HG03280 (cell line): ENCODE data around the gene GKAP1.
"Not testable (repeated sequence)": the region's sequence is repeated elsewhere in the genome, so short reads cannot be mapped to it uniquely, and the experiment has no call there.

Experiments used
- ATAC-seq: cut with Tn5 transposase; IDR thresholded peaks from one replicate; pipeline ENCODE4 v1.9.1; 2021; ENCODE audit warnings: mild to moderate bottlenecking, moderate library complexity; ENCODE audit not compliant: unreplicated experiment

The GKAP1 gene

GRCh38 chr9:83733739-83734138 is 83.8 kb downstream of the GKAP1 start:
- ATAC-seq: no peak

DNA sequence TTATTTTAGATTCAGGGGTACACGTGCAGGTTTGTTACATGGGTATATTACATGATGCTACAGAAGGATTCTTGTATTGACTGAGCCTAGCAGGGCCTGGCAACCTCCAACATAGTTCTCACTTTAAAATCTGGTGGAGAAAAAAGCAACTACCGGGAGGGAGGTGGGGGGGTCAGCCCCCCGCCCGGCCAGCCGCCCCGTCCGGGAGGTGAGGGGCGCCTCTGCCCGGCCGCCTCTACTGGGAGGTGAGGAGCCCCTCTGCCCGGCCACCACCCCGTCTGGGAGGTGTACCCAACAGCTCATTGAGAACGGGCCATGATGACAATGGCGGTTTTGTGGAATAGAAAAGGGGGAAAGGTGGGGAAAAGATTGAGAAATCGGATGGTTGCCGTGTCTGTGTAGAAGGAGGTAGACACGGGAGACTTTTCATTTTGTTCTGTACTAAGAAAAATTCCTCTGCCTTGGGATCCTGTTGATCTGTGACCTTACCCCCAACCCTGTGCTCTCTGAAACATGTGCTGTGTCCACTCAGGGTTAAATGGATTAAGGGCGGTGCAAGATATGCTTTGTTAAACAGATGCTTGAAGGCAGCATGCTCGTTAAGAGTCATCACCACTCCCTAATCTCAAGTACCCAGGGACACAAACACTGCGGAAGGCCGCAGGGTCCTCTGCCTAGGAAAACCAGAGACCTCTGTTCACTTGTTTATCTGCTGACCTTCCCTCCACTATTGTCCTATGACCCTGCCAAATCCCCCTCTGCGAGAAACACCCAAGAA is 88.8 kb downstream of the GKAP1 start:
- ATAC-seq: not testable (repeated sequence)

DNA sequence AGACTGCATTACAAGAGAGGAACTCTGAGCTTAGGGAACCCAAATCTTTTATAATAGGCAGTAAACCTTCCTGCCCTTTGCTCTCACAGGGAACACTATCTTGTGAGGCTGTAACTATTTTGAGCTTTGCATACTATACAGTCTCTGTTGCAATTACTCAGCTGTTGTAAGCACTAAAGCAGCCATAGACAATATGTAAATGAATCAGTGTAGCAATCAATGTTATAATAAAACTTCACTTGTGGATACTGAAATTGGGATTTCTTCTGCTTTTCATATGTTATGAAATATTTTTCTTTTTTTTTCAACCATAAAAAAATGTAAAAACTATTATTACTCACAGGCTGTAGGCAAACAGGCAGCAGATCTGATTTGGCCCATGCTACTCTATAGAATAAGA is 93.1 kb downstream of the GKAP1 start:
- no peak for ATAC-seq

DNA sequence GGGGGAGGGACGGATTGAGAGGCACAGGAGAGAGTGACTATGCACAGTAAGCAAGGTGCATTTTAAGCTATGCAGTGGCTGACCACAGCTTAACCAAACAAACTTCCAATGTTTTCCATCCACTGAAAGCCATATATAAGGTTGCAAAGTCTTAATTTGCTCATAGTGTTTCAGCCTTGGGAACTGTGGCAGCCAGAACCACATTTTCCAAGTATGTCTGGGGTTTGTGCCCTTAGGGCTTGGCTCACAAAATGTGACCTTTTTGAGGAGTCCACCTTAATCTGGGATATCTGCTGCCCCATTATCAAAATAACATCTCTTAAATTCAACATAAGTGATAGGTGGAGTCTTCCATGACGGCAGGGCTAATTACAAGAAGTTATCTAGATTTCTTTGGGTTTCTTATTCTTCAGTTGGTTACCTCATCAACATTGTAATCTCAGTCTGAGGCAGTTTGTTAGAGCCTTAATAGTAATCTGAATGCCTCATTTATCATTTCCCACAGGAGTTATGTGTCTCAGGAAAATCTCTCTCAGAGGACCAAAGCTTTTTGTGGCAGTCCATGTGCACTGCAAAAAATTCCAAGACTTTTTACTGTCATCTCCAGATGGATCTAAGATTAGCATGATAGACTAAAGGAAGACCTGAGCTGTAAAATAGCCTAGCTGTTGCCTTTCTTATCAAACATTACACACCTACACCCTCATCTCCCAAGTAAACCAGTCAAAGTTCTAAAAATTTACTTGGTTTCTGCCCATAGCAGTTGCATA is 94.7 kb downstream of the GKAP1 start:
- ATAC-seq: no peak

DNA sequence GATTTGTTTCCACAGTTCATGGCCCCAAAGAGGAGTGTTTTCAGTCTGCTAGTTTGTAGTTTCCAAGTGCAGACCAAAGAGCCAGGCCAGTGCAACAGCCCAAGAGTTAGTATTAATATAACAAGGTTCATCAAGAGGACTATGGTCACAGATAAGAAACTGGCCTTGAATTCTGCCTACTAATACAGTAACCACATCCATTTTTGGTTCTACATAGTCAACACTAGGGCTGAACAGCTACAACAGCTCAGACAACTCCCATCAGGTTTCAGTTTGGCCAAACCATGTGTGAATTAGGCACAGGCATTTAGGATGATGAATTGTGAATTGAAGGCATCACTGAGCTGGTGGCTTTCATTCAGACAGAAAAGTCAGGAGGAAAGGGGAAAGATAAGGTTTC is 96.1 kb downstream of the GKAP1 start:
- ATAC-seq: no peak

- no peak for ATAC-seq
Observed at GRCh38 chr9:83715794-83716193, 101.8 kb downstream of the GKAP1 start.

DNA sequence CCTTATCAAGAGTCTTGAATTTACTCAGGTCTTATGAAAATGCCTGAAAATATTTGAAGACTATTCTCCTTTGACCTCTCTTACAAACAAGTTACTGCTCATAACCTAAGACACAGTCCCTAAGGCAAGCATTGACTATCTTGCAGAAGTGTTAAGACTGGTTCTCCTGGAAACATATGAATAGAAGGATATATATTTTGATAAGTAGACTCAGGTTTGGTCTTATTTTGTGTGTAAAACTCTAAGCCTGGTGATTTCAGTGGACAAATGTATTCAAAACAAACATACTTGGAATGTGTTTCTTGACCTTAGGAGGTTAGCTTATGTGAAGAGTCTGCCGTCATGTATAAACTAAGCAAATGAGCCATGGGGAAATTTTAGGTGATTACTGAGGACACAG is 102.3 kb downstream of the GKAP1 start:
- no peak for ATAC-seq

GRCh38 chr9:83714329-83714728 is 103.2 kb downstream of the GKAP1 start:
- ATAC-seq: peak; percentile 73

- peak; percentile 39 for ATAC-seq
Observed at GRCh38 chr9:83708515-83709158, 108.9 kb downstream of the GKAP1 start.

- ATAC-seq: peak; percentile 71
Observed at GRCh38 chr9:83707768-83708514, 109.6 kb downstream of the GKAP1 start, which contains the start of gene UBQLN1. Gene UBQLN1 (minus strand): TSS chr9:83707958. CDS start chr9:83707679, 279 bp downstream.

GRCh38 chr9:83707518-83707767 is 110.1 kb downstream of the GKAP1 start:
- peak; percentile 39 for ATAC-seq

GRCh38 chr9:83706676-83707517 is 110.7 kb downstream of the GKAP1 start:
- peak; percentile 9 for ATAC-seq

DNA sequence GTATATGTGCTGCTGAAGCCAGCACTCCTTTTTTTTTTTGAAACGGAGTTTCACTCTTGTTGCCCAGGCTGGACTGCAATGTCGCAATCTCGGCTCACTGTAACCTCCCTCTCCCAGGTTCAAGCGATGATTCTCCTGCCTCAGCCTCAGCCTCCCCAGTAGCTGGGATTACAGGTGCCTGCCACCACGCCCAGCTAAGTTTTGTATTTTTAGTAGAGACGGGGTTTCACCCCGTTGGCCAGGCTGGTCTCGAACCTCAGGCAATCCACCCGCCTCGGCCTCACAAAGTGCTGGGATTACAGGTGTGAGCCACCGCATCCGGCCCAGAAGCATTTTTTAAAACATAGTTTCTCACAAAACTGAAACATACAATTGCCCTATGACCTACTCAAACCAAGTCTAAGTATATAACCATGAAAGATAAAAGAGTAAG is 112.3 kb downstream of the GKAP1 start:
- ATAC-seq: not testable (repeated sequence)

DNA sequence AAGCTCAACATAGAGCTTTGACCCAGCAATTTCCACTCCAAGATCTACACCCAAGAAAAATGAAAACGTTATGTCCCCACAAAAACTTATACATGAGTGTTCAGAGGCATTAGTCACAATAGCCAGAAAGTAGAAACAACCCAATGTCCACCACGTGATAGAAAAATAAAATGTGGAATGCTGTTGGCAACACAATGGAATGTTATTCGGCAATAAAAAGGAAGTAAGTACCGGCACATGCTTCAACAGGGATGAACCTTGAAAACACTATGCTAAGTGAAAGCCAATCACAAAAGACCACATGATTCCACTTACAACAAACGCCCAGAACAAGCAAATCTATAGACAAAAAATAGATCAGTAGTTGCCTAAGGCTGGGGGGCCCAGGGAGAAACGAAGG is 115.8 kb downstream of the GKAP1 start:
- ATAC-seq: no peak

GRCh38 chr9:83701286-83701685 is 116.3 kb downstream of the GKAP1 start:
- ATAC-seq: no peak

- ATAC-seq: no peak
Observed at GRCh38 chr9:83699615-83700014, 118.0 kb downstream of the GKAP1 start.

GRCh38 chr9:83698976-83699585 is 118.5 kb downstream of the GKAP1 start:
- no peak for ATAC-seq

- ATAC-seq: no peak
Observed at GRCh38 chr9:83691492-83691891, 126.1 kb downstream of the GKAP1 start.
